Measurements from ENCODE around the gene NCOA3. TPM values are rescaled to one million over a fixed set of nuclear protein-coding genes. Genes with fewer than 3 reads are reported as not detected.
"Not testable (repeated sequence)": the region's sequence is repeated elsewhere in the genome, so short reads cannot be mapped to it uniquely, and the experiment has no call there.

NCOA3 gene
- 8.6 TPM for polyA plus RNA-seq (2013, experiment 1 of 2)
- polyA plus RNA-seq (2013, experiment 2 of 2): 9.0 TPM

GRCh38 chr20:47501482-47502270 lies at the start of gene NCOA3:
TSS of gene NCOA3 (plus strand) at chr20:47501887. CDS start at chr20:47622248, 120,361 bp downstream.
- Histone ChIP-seq H3K9ac (ENCODE audit: low read depth, low read length) (peak within 1 kb of the TSS; percentile 90), H3K4me3 (ENCODE audit: low read length) (peak within 1 kb of the TSS; percentile 93), H3K36me3 (ENCODE audit: insufficient read depth, low read length) (no peaks in the 10 kb centered on the region), H3K27me3 (ENCODE audit: insufficient read depth, low read length) (no peaks in the 10 kb centered on the region), H3K9me3 (ENCODE audit: insufficient read depth, low read depth, low read length) (no peaks in the 10 kb centered on the region), H3K27ac (ENCODE audit: low read depth, low read length) (peak within 1 kb of the TSS; percentile 88), H3K4me1 (ENCODE audit: insufficient read depth, low read length) (peaks cover 32% of the 10 kb centered on the region)
- WGBS: 2% methylated on average over 74 of the region's 74 CpGs

- H3K9me3 ChIP-seq (ENCODE audit: insufficient read depth, low read depth, low read length): no peaks in the 10 kb centered on the region
- no peaks in the 10 kb centered on the region for H3K36me3 ChIP-seq (ENCODE audit: insufficient read depth, low read length)
- H3K27me3 ChIP-seq (ENCODE audit: insufficient read depth, low read length): no peaks in the 10 kb centered on the region
- no peak overlapping the region for H3K9ac ChIP-seq (ENCODE audit: low read depth, low read length)
- H3K27ac ChIP-seq (ENCODE audit: low read depth, low read length): no peak overlapping the region
- 82% methylated on average over 1 of the region's 1 CpG for WGBS
- H3K4me1 ChIP-seq (ENCODE audit: insufficient read depth, low read length): no peaks in the 10 kb centered on the region
- no peak overlapping the region for H3K4me3 ChIP-seq (ENCODE audit: low read length)
These were observed 48.9 kb upstream of the NCOA3 start for GRCh38 chr20:47452736-47453161.

GRCh38 chr20:47453167-47453782 lies 48.4 kb upstream of the NCOA3 start:
- H3K27ac ChIP-seq (ENCODE audit: low read depth, low read length): no peak overlapping the region
- H3K9ac ChIP-seq (ENCODE audit: low read depth, low read length): no peak overlapping the region

GRCh38 chr20:47454298-47455132 lies 47.2 kb upstream of the NCOA3 start:
- 91% methylated on average over 10 of the region's 10 CpGs for WGBS
- no peaks in the 10 kb centered on the region for H3K4me1 ChIP-seq (ENCODE audit: insufficient read depth, low read length)
- H3K27ac ChIP-seq (ENCODE audit: low read depth, low read length): no peak overlapping the region
- no peak overlapping the region for H3K9ac ChIP-seq (ENCODE audit: low read depth, low read length)
- no peak overlapping the region for H3K4me3 ChIP-seq (ENCODE audit: low read length)
- no peaks in the 10 kb centered on the region for H3K27me3 ChIP-seq (ENCODE audit: insufficient read depth, low read length)
- no peaks in the 10 kb centered on the region for H3K9me3 ChIP-seq (ENCODE audit: insufficient read depth, low read depth, low read length)
- no peaks in the 10 kb centered on the region for H3K36me3 ChIP-seq (ENCODE audit: insufficient read depth, low read length)

More at GRCh38 chr20:47453167-47453782, 48.4 kb upstream of the NCOA3 start:
- 73% methylated on average over 3 of the region's 4 CpGs for WGBS
- Histone ChIP-seq H3K27me3 (ENCODE audit: insufficient read depth, low read length) (no peaks in the 10 kb centered on the region), H3K36me3 (ENCODE audit: insufficient read depth, low read length) (no peaks in the 10 kb centered on the region), H3K9me3 (ENCODE audit: insufficient read depth, low read depth, low read length) (no peaks in the 10 kb centered on the region), H3K4me1 (ENCODE audit: insufficient read depth, low read length) (no peaks in the 10 kb centered on the region), H3K4me3 (ENCODE audit: low read length) (no peak overlapping the region)

- Histone ChIP-seq H3K4me3 (ENCODE audit: low read length) (no peak overlapping the region), H3K4me1 (ENCODE audit: insufficient read depth, low read length) (no peaks in the 10 kb centered on the region), H3K27ac (ENCODE audit: low read depth, low read length) (no peak overlapping the region), H3K36me3 (ENCODE audit: insufficient read depth, low read length) (no peaks in the 10 kb centered on the region), H3K9me3 (ENCODE audit: insufficient read depth, low read depth, low read length) (no peaks in the 10 kb centered on the region), H3K9ac (ENCODE audit: low read depth, low read length) (no peak overlapping the region), H3K27me3 (ENCODE audit: insufficient read depth, low read length) (no peaks in the 10 kb centered on the region)
- WGBS: 86% methylated on average over 6 of the region's 7 CpGs
These were observed 46.3 kb upstream of the NCOA3 start for GRCh38 chr20:47455133-47456040.

- no peak overlapping the region for H3K4me3 ChIP-seq (ENCODE audit: low read length)
- no peaks in the 10 kb centered on the region for H3K4me1 ChIP-seq (ENCODE audit: insufficient read depth, low read length)
- H3K9me3 ChIP-seq (ENCODE audit: insufficient read depth, low read depth, low read length): no peaks in the 10 kb centered on the region
- WGBS: 95% methylated on average over 8 of the region's 8 CpGs
- no peak overlapping the region for H3K27ac ChIP-seq (ENCODE audit: low read depth, low read length)
- no peaks in the 10 kb centered on the region for H3K27me3 ChIP-seq (ENCODE audit: insufficient read depth, low read length)
- H3K9ac ChIP-seq (ENCODE audit: low read depth, low read length): no peak overlapping the region
- H3K36me3 ChIP-seq (ENCODE audit: insufficient read depth, low read length): no peaks in the 10 kb centered on the region
These were observed 45.6 kb upstream of the NCOA3 start for GRCh38 chr20:47456041-47456537.

GRCh38 chr20:47456952-47457724 lies 44.5 kb upstream of the NCOA3 start:
- H3K4me1 ChIP-seq (ENCODE audit: insufficient read depth, low read length): no peaks in the 10 kb centered on the region
- WGBS: 95% methylated on average over 12 of the region's 13 CpGs
- no peak overlapping the region for H3K9ac ChIP-seq (ENCODE audit: low read depth, low read length)
- H3K36me3 ChIP-seq (ENCODE audit: insufficient read depth, low read length): no peaks in the 10 kb centered on the region
- no peak overlapping the region for H3K4me3 ChIP-seq (ENCODE audit: low read length)
- no peak overlapping the region for H3K27ac ChIP-seq (ENCODE audit: low read depth, low read length)
- H3K9me3 ChIP-seq (ENCODE audit: insufficient read depth, low read depth, low read length): no peaks in the 10 kb centered on the region
- H3K27me3 ChIP-seq (ENCODE audit: insufficient read depth, low read length): no peaks in the 10 kb centered on the region

GRCh38 chr20:47458280-47459050 lies 43.2 kb upstream of the NCOA3 start:
- not testable (repeated sequence) for H3K36me3 ChIP-seq (ENCODE audit: insufficient read depth, low read length); H3K4me3 ChIP-seq (ENCODE audit: low read length); H3K4me1 ChIP-seq (ENCODE audit: insufficient read depth, low read length); H3K9me3 ChIP-seq (ENCODE audit: insufficient read depth, low read depth, low read length); H3K27ac ChIP-seq (ENCODE audit: low read depth, low read length); H3K27me3 ChIP-seq (ENCODE audit: insufficient read depth, low read length); H3K9ac ChIP-seq (ENCODE audit: low read depth, low read length)
- WGBS: 91% methylated on average over 8 of the region's 8 CpGs

GRCh38 chr20:47459344-47460073 lies 42.2 kb upstream of the NCOA3 start:
- no peaks in the 10 kb centered on the region for H3K4me1 ChIP-seq (ENCODE audit: insufficient read depth, low read length)
- no peaks in the 10 kb centered on the region for H3K9me3 ChIP-seq (ENCODE audit: insufficient read depth, low read depth, low read length)
- no peak overlapping the region for H3K27ac ChIP-seq (ENCODE audit: low read depth, low read length)
- H3K9ac ChIP-seq (ENCODE audit: low read depth, low read length): no peak overlapping the region
- H3K27me3 ChIP-seq (ENCODE audit: insufficient read depth, low read length): no peaks in the 10 kb centered on the region
- no peaks in the 10 kb centered on the region for H3K36me3 ChIP-seq (ENCODE audit: insufficient read depth, low read length)
- no peak overlapping the region for H3K4me3 ChIP-seq (ENCODE audit: low read length)
- WGBS: 91% methylated on average over 9 of the region's 9 CpGs

All from HUES64 (cell line).